Body of pancreas (tissue), 4 donors: ENCODE measurements around the gene LYPD4. TPM values are rescaled to one million over a fixed set of nuclear protein-coding genes. Genes with fewer than 3 reads are reported as not detected.

Experiments
- ATAC-seq: fragments of 150-250 bp; one replicate; pipeline ENCODE4 v1.9.1; 2016
- DNase-seq, 4 donors: peaks; one replicate each; pipeline ENCODE4 v3.0.0-alpha.2; 2019
- H3K27ac ChIP-seq, 4 donors: fragments of 200-600 bp; sonication (generic); 1 replicate in 3 of 4; 2 replicates in 1 of 4; pipeline versions ENCODE4 v1.5.1 to v1.6.1; 2016 to 2019; ENCODE audit warnings: mild to moderate bottlenecking in 1 of 4, mixed read lengths in 1 of 4, moderate library complexity in 1 of 4
- H3K27me3 ChIP-seq, 2 donors: fragments of 200-600 bp; sonication (generic); one replicate each; pipeline ENCODE4 v1.6.0; 2016; ENCODE audit warnings: mild to moderate bottlenecking in 1 of 2
- H3K36me3 ChIP-seq, 2 donors: fragments of 200-600 bp; sonication (generic); replicated peaks in 1 of 2; 2 replicates each; pipeline ENCODE4 v1.5.1; 2016; ENCODE audit warnings: low read depth in 2 of 2; ENCODE audit not compliant: insufficient read depth in 1 of 2
- H3K4me1 ChIP-seq: fragments of 200-600 bp; sonication (generic); one replicate; pipeline ENCODE4 v1.6.0; 2016
- H3K4me3 ChIP-seq, 2 donors: fragments of 200-600 bp; sonication (generic); 1 replicate in 1 of 2; 2 replicates in 1 of 2; pipeline ENCODE4 v1.5.1; 2016 to 2019
- H3K9me3 ChIP-seq, 3 donors: fragments of 200-600 bp; sonication (generic); 1 replicate in 2 of 3; 2 replicates in 1 of 3; pipeline ENCODE4 v1.5.1; 2016
- POLR2A ChIP-seq, 3 donors: fragments of 450-650 bp; IDR thresholded peaks; one replicate each; pipeline ENCODE4 v1.6.1; 2016; ENCODE audit warnings: antibody characterized with exemption in 3 of 3, mild to moderate bottlenecking in 2 of 3
- whole genome bisulfite sequencing, 2 donors: methylation state at CpG; one replicate each; pipeline ENCODE4 v1.1.5; 2017; 5-methylcytosine and 5-hydroxymethylcytosine counted together
- intact Hi-C: fragments of 100-400 bp; cut with DNase I; formaldehyde crosslinking; loops from one replicate; pipeline ENCODE4 v1.15.1; 2023
- total RNA-seq, 2 donors: library from RNA; depleted of rRNA; stranded (reverse); fragments of >200 nt; gene quantifications; one replicate each; pipeline ENCODE4 v1.1.0, GENCODE V29; 2016
- TF ChIP-seq, protein P1 (sequence below), 7 experiments: fragments of 450-650 bp in 4 of 7; fragments of 200-600 bp in 3 of 7; sonication (generic) in 3 of 7; IDR thresholded peaks; one replicate each; pipeline ENCODE4 v1.5.1; 2016 to 2019; ENCODE audit warnings: antibody characterized with exemption in 7 of 7

The LYPD4 gene
- total RNA-seq, 2 donors from 2014 or later, result not detected

DNA sequence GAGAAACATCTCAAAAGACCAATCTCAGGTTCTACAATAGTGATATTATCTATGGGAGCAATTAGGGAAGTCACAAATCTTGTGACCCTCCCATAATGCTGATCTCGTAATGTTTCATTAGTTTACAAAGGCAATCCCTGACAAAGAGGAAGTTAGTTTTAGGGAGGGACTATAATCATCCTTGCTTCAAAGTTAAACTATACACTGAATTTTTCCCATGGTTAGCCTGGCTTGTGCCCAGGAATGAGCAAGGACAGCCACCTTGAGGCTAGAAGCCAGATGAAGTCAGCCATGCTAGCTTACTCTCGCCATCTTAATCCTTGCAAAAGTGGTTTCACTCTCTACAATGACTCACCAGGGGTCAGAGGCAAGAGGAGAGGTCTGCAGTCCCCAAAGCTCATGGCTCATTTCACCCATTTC lies 42.7 kb downstream of the LYPD4 start:
- H3K4me3 ChIP-seq, result no peak overlapping the region
- WGBS, 2 donors, result 43 to 61% methylated on average over 2 of the region's 2 CpGs
- TF ChIP-seq, protein P1, sequence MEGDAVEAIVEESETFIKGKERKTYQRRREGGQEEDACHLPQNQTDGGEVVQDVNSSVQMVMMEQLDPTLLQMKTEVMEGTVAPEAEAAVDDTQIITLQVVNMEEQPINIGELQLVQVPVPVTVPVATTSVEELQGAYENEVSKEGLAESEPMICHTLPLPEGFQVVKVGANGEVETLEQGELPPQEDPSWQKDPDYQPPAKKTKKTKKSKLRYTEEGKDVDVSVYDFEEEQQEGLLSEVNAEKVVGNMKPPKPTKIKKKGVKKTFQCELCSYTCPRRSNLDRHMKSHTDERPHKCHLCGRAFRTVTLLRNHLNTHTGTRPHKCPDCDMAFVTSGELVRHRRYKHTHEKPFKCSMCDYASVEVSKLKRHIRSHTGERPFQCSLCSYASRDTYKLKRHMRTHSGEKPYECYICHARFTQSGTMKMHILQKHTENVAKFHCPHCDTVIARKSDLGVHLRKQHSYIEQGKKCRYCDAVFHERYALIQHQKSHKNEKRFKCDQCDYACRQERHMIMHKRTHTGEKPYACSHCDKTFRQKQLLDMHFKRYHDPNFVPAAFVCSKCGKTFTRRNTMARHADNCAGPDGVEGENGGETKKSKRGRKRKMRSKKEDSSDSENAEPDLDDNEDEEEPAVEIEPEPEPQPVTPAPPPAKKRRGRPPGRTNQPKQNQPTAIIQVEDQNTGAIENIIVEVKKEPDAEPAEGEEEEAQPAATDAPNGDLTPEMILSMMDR (IDR thresholded peaks at IDR 0.05), result no peak
- TF ChIP-seq POLR2A (IDR thresholded peaks at IDR 0.05), result no peak
- H3K27ac ChIP-seq, result no peak overlapping the region
- H3K36me3 ChIP-seq, result no peaks in the 10 kb centered on the region
- peak in 1 of 4 donors; percentile 19 for DNase-seq
- H3K27me3 ChIP-seq, result no peaks in the 10 kb centered on the region
- no peak for ATAC-seq
- H3K9me3 ChIP-seq, result no peaks in the 10 kb centered on the region
- H3K4me1 ChIP-seq, result no peaks in the 10 kb centered on the region
- intact Hi-C loops, result no loop called here

- Histone ChIP-seq H3K36me3 (no peaks in the 10 kb centered on the region), H3K27ac (no peak overlapping the region), H3K27me3 (no peaks in the 10 kb centered on the region), H3K4me3 (no peak overlapping the region), H3K4me1 (no peaks in the 10 kb centered on the region), H3K9me3 (no peaks in the 10 kb centered on the region)
- ATAC-seq (no peak), DNase-seq (no peak)
- WGBS, 2 donors, result 65 to 71% methylated on average over 4 of the region's 4 CpGs
- TF ChIP-seq POLR2A (IDR thresholded peaks at IDR 0.05), result no peak
- TF ChIP-seq, protein P1 (IDR thresholded peaks at IDR 0.05), result no peak
- intact Hi-C loops, result no loop called here
Observed at GRCh38 chr19:41801031-41801430, 43.5 kb downstream of the LYPD4 start.

DNA sequence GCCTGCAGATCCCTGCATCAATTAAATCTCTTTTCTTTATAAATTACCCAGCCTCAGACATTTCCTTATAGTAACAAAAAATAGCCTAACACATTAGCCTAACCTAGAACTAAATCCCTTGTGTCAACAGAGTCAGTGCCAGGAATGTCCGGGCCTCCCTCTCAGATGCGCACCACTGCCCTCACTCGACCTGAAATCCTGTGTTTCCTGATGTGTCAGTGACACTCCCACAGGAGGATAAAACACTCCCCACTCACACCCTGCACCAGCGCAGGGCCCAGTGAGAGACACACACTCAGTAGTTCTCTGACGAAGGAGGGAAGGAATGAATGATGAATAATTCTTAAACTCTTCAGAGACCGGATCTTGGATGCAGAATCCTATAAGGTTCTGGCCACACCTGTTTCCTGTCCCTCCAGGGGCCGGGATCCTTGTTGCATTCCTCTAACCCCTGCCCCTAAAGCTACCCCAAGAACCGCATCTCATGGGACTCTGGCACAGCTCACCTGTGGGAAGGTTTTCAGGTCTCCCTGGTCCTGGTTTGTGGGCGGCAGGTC lies 45.0 kb downstream of the LYPD4 start:
- Histone ChIP-seq H3K4me1 (no peaks in the 10 kb centered on the region), H3K36me3 (no peaks in the 10 kb centered on the region), H3K27me3 (no peaks in the 10 kb centered on the region), H3K9me3 (no peaks in the 10 kb centered on the region), H3K4me3 (no peak overlapping the region), H3K27ac (no peak overlapping the region)
- ATAC-seq, result no peak
- DNase-seq, result no peak
- TF ChIP-seq POLR2A (IDR thresholded peaks at IDR 0.05), result no peak
- TF ChIP-seq, protein P1 (IDR thresholded peaks at IDR 0.05), result no peak
- intact Hi-C loops, result no loop called here
- WGBS, 2 donors, result 51 to 55% methylated on average over 9 of the region's 9 CpGs

DNA sequence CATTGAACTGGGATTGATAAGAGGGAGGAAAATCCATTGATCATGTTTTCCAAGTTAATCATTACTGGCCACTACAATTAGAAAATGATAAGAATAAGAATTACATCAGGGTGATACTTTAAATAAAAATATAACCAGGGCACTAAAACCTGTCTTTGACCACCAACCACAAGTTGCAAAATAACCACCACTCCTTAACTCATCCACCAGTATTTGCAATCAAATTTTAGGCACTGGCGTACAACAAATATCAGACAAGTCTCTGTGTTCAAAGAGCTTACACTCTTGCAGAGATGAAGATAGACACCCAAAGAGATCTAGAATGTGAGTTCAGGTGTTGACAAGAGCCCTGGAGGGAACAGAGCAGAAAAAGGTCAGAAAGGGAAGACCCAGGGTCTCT lies 47.6 kb downstream of the LYPD4 start:
- Histone ChIP-seq H3K4me1 (no peaks in the 10 kb centered on the region), H3K4me3 (no peak overlapping the region), H3K27me3 (no peaks in the 10 kb centered on the region), H3K9me3 (no peaks in the 10 kb centered on the region), H3K27ac (no peak overlapping the region), H3K36me3 (no peaks in the 10 kb centered on the region)
- intact Hi-C loops, result no loop called here
- ATAC-seq (no peak), DNase-seq (no peak)
- TF ChIP-seq, protein P1 (IDR thresholded peaks at IDR 0.05), result no peak
- no peak for TF ChIP-seq POLR2A (IDR thresholded peaks at IDR 0.05)
- WGBS, 2 donors, result 70 to 92% methylated on average over 1 of the region's 1 CpG

DNA sequence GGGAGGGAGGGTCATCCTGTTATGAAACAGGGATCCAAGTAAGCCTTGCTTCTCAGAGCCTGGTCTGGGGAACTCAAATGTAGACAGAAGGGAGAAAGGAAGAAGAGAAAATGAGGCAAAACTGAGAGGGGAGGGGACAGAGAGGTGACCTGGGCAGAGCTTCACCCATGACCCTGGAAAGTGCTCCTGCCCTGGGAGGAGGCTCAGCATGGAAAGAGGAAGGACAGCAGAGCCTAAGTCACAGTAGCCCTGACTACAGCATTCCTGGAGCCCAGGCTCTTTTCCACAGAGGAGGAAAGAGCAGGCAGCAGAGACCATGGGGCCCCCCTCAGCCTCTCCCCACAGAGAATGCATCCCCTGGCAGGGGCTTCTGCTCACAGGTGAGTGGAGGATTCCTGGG lies 48.1 kb downstream of the LYPD4 start, which contains the start of gene CEACAM3:
Gene CEACAM3, plus strand, starts transcription at position 226 of the 400 bp plus-strand sequence. Its CDS starts 91 bp downstream, at position 317.
- ATAC-seq (no peak), DNase-seq (no peak)
- no peaks in the 10 kb centered on the region for H3K36me3 ChIP-seq
- H3K9me3 ChIP-seq, result no peaks in the 10 kb centered on the region
- intact Hi-C loops, result no loop called here
- no peak within 1 kb of the TSS for H3K27ac ChIP-seq
- no peaks in the 10 kb centered on the region for H3K27me3 ChIP-seq
- H3K4me3 ChIP-seq, result no peak within 1 kb of the TSS
- no peaks in the 10 kb centered on the region for H3K4me1 ChIP-seq
- TF ChIP-seq POLR2A (IDR thresholded peaks at IDR 0.05), result no peak
- TF ChIP-seq, protein P1 (IDR thresholded peaks at IDR 0.05), result no peak
